Dermis microvascular lymphatic vessel endothelial cell (primary cell): ENCODE measurements around the gene CTNND2. TPM values are rescaled to one million over a fixed set of nuclear protein-coding genes. Genes with fewer than 3 reads are reported as not detected.
"Not testable (repeated sequence)": the region's sequence is repeated elsewhere in the genome, so short reads cannot be mapped to it uniquely, and the experiment has no call there.

Experiments
- DNase-seq, 2 donors: peaks; one replicate each; pipeline versions ENCODE4 v3.0.0 to v3.0.0-alpha.2; 2010; ENCODE audit warnings: low read depth in 2 of 2
- total RNA-seq: library from RNA; depleted of rRNA; stranded (reverse); fragments of >200 nt; gene quantifications from 2 replicates; pipeline ENCODE4 v1.2.1, GENCODE V29; 2014

Gene CTNND2
- total RNA-seq, 1 donor from 2014 or later: not detected

DNA sequence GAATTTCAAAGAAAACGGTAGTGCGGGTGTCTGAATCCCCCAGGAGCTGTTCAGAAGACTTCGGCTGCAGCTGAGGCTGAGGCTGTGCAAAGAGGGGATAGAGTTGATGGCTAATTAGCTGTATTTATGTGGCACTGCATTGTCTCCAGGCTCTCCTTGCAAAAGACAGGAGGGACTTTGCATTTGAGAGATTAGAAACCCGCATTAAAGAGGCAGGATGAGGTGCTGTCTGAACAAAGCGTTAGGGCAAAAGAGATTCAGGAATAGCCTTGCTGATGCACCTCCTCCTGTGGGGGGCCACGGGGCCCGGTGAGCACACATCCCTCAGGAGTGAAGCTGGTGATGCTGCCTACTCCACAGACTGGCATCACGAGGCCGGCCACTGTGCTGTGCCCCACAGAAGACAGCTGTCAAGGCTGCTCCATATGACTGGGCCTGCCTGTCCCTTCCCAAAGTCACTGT is 799.6 kb downstream of the CTNND2 start:
- DNase-seq: no peak

DNA sequence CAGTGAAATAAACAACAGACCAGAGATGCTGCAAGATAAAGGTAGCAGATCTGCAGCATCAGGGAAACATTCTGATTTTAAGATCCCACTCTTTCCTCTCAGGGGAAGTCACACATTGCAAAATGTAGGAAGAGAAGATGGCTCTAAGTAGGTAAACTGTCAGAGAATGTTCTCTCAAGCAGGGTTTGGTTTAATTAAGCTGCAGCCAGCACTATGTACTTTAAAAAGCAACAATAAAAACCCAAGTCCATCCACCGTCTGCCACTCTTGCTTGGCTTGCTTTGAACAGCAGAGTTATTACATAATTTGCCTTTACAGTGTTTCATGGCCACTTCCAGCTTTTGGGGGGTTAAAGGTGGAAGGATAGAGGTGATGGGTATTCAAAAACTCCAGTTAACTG is 800.0 kb downstream of the CTNND2 start:
- no peak for DNase-seq

DNA sequence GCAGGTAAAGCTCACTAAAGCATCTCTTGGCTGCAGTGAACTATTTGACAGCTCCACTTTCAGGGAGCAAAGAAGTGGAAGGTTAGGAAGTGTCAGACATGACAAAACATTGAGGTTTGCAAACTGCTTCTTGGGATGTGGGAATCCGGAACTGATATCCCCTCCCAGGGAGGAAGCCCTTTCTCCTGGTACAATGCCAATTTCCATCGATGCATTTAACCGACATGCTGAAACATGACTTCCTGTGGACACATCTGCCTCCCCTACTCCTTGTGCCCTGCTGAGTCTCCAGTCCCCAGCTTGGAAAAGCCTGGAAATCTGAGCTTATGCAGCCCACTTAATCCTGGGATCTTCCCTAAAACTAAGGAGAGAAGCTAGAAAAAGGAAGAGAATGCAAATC is 820.1 kb downstream of the CTNND2 start:
- no peak for DNase-seq

DNA sequence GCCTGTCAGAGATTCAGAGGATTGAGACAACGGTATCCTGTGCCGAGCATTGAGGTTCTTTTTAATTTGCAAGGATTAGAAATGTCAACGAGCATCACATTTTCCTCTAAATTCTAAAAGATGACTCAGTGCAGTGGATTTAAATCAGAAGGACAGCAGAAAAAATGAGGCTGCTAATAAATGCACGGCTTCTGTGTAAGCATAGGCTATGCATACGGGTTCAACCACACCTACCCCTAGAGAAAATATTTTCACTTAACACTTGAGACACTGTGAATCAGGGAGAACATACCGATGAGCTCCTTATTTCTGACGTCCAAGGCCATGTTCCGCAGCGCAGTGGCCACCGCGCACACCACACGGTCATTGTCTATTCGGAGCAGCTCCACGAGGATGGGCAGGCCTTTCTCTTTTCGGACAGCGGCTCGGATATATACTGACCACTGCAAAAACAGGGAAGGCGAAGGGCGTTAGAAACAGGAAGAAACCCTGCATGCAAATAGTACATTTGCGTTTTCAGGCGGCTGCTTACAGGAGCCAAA is 821.8 kb downstream of the CTNND2 start:
- no peak for DNase-seq

GRCh38 chr5:11076945-11077613 is 827.2 kb downstream of the CTNND2 start:
- DNase-seq: no peak

DNA sequence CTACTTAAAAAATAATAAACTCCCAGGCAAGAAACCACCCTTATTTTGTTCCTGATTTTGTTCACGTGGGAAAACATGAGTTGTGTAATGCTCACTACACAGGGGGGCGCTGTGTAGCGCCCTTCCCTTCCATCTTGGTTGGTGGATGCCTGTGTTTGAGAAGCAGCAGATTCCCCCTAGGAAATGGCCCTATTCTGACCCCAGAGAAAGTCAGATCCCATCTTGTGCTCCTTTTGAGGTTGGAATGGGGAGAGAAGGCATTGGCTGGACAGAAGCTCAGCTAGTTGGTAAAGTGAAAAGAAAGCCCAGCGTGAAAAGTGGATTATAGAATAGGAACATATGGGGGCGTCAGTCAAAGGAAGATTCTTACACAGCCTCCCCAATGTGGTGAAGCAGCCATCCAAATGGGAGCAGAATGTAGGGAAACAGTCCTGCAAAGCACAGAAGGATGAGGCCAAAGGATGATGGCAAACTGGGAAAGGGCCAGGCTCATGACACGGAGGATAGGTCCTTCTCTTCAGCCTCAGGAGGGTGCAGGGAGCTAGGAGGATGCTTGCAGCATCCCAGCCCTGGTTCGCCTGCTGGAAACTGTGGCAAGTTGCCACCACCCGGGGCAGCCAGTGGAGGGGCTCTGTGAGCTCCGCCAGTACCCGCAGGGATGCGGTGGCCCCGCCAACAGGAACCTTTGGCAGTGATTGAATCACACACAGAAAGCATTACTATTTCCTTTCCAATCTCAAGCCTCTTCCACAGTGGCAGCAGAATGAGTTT is 829.0 kb downstream of the CTNND2 start:
- no peak for DNase-seq

- no peak for DNase-seq
These were observed 831.7 kb downstream of the CTNND2 start for GRCh38 chr5:11072568-11072967.

DNA sequence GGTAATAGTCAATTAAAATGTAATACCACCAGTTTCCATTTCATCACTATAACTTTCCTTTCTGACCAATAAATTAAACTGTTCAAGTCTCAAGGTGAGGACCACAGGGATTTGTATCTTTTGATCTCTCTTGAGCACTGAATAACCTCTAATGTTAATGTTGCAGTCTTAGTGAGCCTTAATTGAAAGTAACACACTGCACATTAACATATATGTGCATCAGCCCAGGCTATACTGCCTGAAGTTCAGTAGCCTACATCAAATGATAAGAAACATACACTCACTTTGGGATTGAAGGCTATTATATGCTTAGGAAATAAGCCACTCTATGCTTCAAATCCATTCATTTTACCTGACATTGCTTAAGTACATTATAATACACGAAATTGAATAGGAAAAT is 832.2 kb downstream of the CTNND2 start:
- no peak for DNase-seq

DNA sequence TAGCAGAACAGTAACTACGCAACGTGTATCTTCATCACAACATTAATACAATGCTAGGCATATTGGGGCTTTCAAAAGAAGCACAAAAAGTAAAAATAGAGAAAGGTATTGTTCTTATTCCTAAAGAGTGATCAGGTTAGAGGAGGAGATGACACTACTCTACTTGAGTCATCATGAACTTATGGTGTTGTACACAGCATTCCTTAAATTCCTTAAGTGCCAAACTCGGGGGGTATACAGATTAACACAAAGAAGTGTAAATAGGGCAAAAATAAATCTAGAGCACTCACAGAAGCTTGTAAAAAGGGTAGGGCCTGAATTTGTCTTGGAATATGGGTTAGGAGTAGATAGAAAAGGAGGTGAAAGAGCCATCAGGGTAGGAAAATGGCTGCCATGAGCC is 835.2 kb downstream of the CTNND2 start:
- no peak for DNase-seq

- DNase-seq: not testable (repeated sequence)
These were observed 838.5 kb downstream of the CTNND2 start for GRCh38 chr5:11065723-11066122.

DNA sequence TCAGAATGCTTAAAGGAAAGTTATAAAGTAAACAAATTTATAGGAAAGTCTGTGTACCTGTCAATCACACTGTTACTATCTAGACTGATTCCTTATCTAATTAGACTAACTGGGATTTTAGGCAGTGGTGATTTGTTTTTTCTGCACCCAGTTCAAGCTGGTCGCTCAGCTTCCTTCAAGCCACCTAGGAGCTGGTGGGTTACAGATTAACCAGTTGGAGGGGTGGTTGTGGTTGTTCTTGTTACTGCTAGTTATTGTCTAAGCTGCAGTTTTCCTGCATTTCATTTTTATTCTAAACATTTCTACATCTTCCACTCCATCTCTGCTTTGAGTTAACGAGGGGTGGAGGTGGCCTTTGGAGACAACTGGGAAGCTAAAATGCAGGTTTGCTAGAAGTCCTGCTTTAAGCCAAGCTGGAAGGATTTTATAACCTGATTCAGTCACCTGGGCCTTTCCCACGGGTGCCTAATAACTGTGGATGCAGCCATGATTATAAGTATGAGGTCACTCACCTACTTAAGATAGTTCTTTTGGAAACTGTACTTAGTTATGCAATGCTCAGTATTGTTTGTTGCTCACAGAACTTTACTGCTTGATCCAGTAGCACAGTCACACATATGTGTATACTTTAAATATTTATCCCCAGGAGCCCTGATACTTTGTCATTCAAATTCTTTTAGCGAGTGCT is 839.3 kb downstream of the CTNND2 start:
- DNase-seq: no peak

DNA sequence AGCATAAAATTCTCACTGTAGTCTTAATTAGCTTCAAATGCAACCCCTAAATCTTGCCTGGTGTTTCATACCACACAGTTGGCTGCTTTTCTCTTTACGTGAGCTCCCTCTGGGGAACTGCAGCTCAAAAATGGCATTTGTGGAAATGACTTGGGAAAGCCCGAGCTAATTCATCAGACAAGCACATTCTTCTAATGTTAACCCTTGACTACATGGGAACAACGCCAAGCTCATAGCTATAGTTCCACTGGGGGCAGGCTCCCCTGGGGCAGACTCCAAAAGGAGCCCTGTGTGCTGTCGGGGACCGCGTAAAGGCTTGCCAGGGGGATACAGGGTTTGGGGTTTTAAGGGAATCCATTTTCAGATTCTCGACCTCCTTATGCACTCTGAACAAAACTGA is 841.8 kb downstream of the CTNND2 start:
- no peak for DNase-seq

GRCh38 chr5:11056560-11056959 is 847.7 kb downstream of the CTNND2 start:
- no peak for DNase-seq

- DNase-seq: no peak
These were observed 850.2 kb downstream of the CTNND2 start for GRCh38 chr5:11054014-11054413.

- no peak for DNase-seq
These were observed 851.4 kb downstream of the CTNND2 start for GRCh38 chr5:11052871-11053270.

- peak; percentile 12 to 81 for DNase-seq
These were observed 853.5 kb downstream of the CTNND2 start for GRCh38 chr5:11050596-11051304.

- no peak for DNase-seq
These were observed 855.5 kb downstream of the CTNND2 start for GRCh38 chr5:11048760-11049159.

DNA sequence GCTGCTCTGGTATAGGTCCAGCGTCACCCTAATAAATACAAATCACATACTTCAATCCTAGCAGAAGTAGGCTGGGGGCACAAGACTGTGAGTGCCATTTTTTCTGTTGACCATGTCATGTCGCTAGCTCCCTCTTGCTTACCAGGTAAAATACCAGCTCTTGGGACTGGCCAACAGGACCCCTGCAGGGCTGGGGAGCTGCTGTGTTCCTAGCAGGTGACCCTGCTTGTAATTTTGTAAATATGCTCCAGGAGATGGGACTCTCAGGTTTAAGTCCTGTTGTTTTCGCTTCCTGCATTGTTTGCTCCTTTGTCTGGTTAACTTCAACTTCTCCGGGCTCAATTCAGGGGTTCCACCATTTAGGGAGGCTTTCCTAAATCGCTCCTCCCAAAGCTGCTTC is 856.6 kb downstream of the CTNND2 start:
- no peak for DNase-seq

DNA sequence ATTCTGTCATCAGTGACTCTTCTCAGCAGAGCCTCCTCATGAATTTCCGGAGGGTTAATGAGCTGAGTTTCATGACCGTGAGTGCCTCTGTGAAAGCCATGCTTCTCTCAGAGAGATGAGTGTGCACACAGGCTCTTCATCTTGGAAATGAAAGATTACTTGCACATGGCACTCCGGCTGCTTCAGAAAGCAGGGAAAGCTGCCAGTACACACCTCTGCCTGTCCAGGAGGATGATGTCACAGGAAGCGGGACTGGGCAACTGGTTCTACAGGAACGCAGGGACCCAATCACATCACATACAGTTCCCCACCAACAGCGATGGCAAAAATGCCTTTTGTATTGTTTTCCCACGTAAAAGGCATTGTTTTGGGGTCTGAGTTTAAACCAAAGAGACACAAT is 857.2 kb downstream of the CTNND2 start:
- no peak for DNase-seq

- no peak for DNase-seq
These were observed 858.1 kb downstream of the CTNND2 start for GRCh38 chr5:11046160-11046559.

- no peak for DNase-seq
These were observed 858.8 kb downstream of the CTNND2 start for GRCh38 chr5:11045411-11045810.

- DNase-seq: no peak
These were observed 859.7 kb downstream of the CTNND2 start for GRCh38 chr5:11044581-11044980.
